Esophagus muscularis mucosa (tissue), 4 donors: ENCODE results near the gene DGLUCY. TPM values are rescaled to one million over a fixed set of nuclear protein-coding genes. Genes with fewer than 3 reads are reported as not detected.
"Not testable (repeated sequence)": the region's sequence is repeated elsewhere in the genome, so short reads cannot be mapped to it uniquely, and the experiment has no call there.

Experiments used
- DNase-seq: peaks from one replicate; pipeline ENCODE4 v3.0.0-alpha.2; 2017; ENCODE audit errors: extremely low spot score
- H3K27ac ChIP-seq, 4 donors: fragments of 200-600 bp; sonication (generic); replicated peaks in 1 of 4; 1 replicate in 3 of 4; 2 replicates in 1 of 4; pipeline ENCODE4 v1.5.1; 2016 to 2019; ENCODE audit warnings: mild to moderate bottlenecking in 1 of 4
- H3K27me3 ChIP-seq, 4 donors: fragments of 200-600 bp; sonication (generic); one replicate each; pipeline versions ENCODE4 v1.5.1 to v1.6.0; 2016 to 2019
- H3K36me3 ChIP-seq, 4 donors: fragments of 200-600 bp; sonication (generic); one replicate each; pipeline ENCODE4 v1.5.1; 2016 to 2019
- H3K4me1 ChIP-seq, 4 donors: fragments of 200-600 bp; sonication (generic); one replicate each; pipeline ENCODE4 v1.5.1; 2016 to 2019
- H3K4me3 ChIP-seq, 4 donors: fragments of 200-600 bp; sonication (generic); 1 replicate in 2 of 4; 2 replicates in 2 of 4; pipeline ENCODE4 v1.5.1; 2016 to 2019; ENCODE audit warnings: mild to moderate bottlenecking in 4 of 4, moderate library complexity in 1 of 4
- H3K9me3 ChIP-seq, 4 donors: fragments of 200-600 bp; sonication (generic); 1 replicate in 3 of 4; 2 replicates in 1 of 4; pipeline ENCODE4 v1.5.1; 2016 to 2019
- EP300 ChIP-seq: sonication (generic); formaldehyde crosslinking; IDR thresholded peaks from one replicate; pipeline ENCODE4 v1.6.1; 2017; ENCODE audit warnings: antibody characterized with exemption
- POLR2A ChIP-seq: fragments of 450-650 bp; IDR thresholded peaks from one replicate; pipeline ENCODE4 v1.6.1; 2017; ENCODE audit warnings: antibody characterized with exemption, moderate library complexity, mild to moderate bottlenecking, low read depth
- POLR2AphosphoS5 ChIP-seq, 2 donors: sonication (generic); formaldehyde crosslinking; IDR thresholded peaks; one replicate each; pipeline ENCODE4 v1.6.1; 2017; ENCODE audit warnings: antibody characterized with exemption in 2 of 2
- WGBS: methylation state at CpG from one replicate; pipeline ENCODE4 v1.1.5; 2018; 5-methylcytosine and 5-hydroxymethylcytosine counted together
- intact Hi-C: fragments of 100-400 bp; cut with DNase I; formaldehyde crosslinking; loops from one replicate; pipeline ENCODE4 v1.15.1; 2023
- total RNA-seq, 4 donors: library from RNA; depleted of rRNA; stranded (reverse); fragments of >200 nt; gene quantifications; one replicate each; pipeline versions ENCODE4 v1.1.0 to v1.2.1, GENCODE V29; 2016
- TF ChIP-seq, protein P1 (sequence below), 3 experiments: fragments of 200-600 bp in 2 of 3; fragments of 450-650 bp in 1 of 3; sonication (generic) in 2 of 3; IDR thresholded peaks; one replicate each; pipeline ENCODE4 v1.5.1; 2017 to 2019; ENCODE audit warnings: antibody characterized with exemption in 3 of 3, mild to moderate bottlenecking in 2 of 3, moderate library complexity in 1 of 3

DGLUCY gene
- total RNA-seq, 4 donors from 2014 or later: 47.2 to 88.2 (median 66.5) TPM

DNA sequence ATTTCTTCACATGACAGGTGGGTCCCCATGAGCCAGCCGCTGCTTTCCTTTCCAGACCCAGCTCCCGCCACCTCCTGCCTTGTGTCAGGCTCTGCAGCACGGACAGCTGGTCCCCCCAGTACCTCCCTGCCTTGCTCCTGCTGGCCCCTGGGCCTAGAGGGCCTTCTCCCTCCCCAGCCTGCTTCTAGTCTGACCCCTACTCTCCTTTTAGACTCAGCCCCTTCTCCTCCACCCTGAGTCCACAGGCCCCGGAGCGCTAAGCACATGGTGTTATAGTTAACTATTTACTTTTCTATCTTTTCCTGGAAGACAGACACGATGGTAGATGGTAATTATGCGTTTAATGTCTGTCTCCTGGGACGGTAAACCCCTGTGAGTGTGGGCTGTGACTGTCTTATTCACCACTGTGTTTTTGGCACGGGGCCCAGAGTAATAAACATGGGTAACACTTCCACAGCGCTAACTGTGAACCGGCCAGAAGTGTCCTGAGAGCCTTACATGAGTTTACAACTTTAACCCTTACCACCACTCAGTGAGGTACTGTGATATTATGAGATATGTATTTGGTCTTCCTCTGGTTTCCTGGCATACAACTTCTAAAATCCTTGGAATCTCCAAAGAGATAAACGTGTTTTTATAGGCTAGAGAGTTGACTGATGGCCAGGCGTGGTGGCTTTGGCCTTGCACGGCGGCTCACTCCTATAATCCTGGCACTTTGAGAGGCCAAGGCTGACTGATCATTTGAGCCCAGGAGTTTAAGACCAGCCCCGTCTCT, 41.2 kb downstream of the DGLUCY start:
- peak overlapping the region; percentile 76 to 87 (median 84) for H3K27ac ChIP-seq
- no peak for DNase-seq
- TF ChIP-seq POLR2A: no peak
- TF ChIP-seq POLR2AphosphoS5 (IDR thresholded peaks at IDR 0.05): peak; percentile 27 to 34
- WGBS: 33% methylated on average over 16 of the region's 16 CpGs
- peaks cover 1 to 33% (median 24%) of the 10 kb centered on the region in 4 donors for H3K36me3 ChIP-seq
- intact Hi-C loops: no loop called here
- H3K9me3 ChIP-seq: no peaks in the 10 kb centered on the region
- H3K4me3 ChIP-seq: no peak overlapping the region
- H3K27me3 ChIP-seq: no peaks in the 10 kb centered on the region
- peaks cover 41 to 73% (median 72%) of the 10 kb centered on the region in 4 donors for H3K4me1 ChIP-seq

DNA sequence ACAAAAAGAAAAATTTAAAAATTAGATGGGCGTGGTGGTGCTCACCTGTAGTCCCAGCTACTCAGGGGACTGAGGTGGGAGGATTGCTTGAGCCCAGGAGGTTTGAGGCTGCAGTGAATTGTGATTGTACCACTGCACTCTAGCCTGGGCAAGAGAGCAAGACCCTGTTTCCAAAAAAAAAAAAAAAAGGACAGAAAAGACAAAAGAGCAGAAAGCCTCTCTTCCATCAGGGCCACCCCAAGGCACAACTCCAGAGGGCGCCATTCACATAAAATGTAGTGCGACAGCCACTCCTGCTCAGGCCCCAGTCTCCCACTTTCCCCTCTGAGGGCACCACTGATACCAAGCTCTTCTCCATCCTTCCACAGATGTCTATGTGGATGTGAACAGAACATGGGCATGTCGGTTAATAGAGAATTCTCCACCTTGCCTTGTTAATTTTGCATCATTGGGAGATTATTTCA, 41.8 kb downstream of the DGLUCY start:
- WGBS: 94% methylated on average over 4 of the region's 4 CpGs
- Histone ChIP-seq H3K4me3 (no peak overlapping the region), H3K36me3 (peaks cover 7 to 39% (median 29%) of the 10 kb centered on the region in 4 donors), H3K4me1 (peaks cover 41 to 77% (median 71%) of the 10 kb centered on the region in 4 donors), H3K27me3 (no peaks in the 10 kb centered on the region), H3K9me3 (no peaks in the 10 kb centered on the region), H3K27ac (peak overlapping the region; percentile 76 to 87 (median 84))
- no peak for TF ChIP-seq EP300
- TF ChIP-seq POLR2AphosphoS5 (IDR thresholded peaks at IDR 0.05): no peak
- no peak for TF ChIP-seq POLR2A
- TF ChIP-seq, protein P1, sequence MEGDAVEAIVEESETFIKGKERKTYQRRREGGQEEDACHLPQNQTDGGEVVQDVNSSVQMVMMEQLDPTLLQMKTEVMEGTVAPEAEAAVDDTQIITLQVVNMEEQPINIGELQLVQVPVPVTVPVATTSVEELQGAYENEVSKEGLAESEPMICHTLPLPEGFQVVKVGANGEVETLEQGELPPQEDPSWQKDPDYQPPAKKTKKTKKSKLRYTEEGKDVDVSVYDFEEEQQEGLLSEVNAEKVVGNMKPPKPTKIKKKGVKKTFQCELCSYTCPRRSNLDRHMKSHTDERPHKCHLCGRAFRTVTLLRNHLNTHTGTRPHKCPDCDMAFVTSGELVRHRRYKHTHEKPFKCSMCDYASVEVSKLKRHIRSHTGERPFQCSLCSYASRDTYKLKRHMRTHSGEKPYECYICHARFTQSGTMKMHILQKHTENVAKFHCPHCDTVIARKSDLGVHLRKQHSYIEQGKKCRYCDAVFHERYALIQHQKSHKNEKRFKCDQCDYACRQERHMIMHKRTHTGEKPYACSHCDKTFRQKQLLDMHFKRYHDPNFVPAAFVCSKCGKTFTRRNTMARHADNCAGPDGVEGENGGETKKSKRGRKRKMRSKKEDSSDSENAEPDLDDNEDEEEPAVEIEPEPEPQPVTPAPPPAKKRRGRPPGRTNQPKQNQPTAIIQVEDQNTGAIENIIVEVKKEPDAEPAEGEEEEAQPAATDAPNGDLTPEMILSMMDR (IDR thresholded peaks at IDR 0.05): peak in 1 of 3 experiments; percentile 14
- intact Hi-C loops: no loop called here
- no peak for DNase-seq

DNA sequence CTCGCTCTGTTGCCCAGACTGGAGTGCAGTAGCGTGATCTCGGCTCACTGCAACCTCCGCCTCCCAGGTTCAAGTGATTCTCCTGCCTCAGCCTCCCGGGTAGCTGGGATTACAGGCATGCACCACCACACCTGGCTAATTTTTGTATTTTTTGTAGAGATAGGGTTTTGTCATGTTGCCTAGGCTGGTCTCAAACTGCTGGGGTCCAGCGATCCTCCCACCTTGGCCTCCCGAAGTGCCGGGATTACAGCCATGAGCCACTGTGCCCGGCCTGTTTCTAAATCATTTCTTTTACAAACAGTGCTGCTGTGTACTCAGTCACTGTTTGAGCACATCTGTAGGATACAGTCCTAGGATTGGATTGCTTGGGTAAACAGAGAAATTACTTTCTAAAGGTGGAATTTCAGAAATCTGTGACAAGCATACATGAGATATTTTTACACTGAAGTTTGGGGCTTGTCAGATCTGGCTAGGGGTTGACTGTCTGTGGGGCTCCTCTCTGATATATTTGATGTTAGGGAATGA, 42.3 kb downstream of the DGLUCY start:
- H3K27ac ChIP-seq: peak overlapping the region; percentile 76 to 87 (median 84)
- peaks cover 7 to 45% (median 33%) of the 10 kb centered on the region in 4 donors for H3K36me3 ChIP-seq
- 93% methylated on average over 7 of the region's 9 CpGs for WGBS
- DNase-seq, H3K4me3 ChIP-seq, intact Hi-C loops, H3K27me3 ChIP-seq, H3K9me3 ChIP-seq: not testable (repeated sequence)
- H3K4me1 ChIP-seq: peaks cover 41 to 77% (median 71%) of the 10 kb centered on the region in 4 donors

DNA sequence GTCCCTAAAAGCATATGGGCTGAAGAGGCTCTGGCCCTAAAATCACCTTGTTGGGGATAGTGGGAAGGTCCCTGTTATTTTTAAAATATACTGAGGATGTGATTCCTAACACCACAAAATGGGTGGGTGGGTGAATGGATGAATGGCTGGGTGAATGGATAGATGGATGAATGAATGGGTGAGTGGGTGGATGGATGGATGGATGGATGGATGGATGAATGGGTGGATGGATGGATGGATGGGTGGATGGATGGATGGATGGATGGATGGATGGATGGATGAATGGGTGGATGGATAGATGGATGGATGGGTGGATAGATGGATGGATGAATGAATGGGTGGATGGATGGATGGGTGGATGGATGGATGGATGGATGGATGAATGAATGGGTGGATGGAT, 43.0 kb downstream of the DGLUCY start:
- peak overlapping the region in 3 of 4 donors; percentile 76 to 87 (median 87) for H3K27ac ChIP-seq
- H3K4me1 ChIP-seq: peaks cover 41 to 77% (median 71%) of the 10 kb centered on the region in 4 donors
- peaks cover 13 to 52% (median 39%) of the 10 kb centered on the region in 4 donors for H3K36me3 ChIP-seq
- H3K9me3 ChIP-seq, intact Hi-C loops, DNase-seq, H3K27me3 ChIP-seq, H3K4me3 ChIP-seq: not testable (repeated sequence)

DNA sequence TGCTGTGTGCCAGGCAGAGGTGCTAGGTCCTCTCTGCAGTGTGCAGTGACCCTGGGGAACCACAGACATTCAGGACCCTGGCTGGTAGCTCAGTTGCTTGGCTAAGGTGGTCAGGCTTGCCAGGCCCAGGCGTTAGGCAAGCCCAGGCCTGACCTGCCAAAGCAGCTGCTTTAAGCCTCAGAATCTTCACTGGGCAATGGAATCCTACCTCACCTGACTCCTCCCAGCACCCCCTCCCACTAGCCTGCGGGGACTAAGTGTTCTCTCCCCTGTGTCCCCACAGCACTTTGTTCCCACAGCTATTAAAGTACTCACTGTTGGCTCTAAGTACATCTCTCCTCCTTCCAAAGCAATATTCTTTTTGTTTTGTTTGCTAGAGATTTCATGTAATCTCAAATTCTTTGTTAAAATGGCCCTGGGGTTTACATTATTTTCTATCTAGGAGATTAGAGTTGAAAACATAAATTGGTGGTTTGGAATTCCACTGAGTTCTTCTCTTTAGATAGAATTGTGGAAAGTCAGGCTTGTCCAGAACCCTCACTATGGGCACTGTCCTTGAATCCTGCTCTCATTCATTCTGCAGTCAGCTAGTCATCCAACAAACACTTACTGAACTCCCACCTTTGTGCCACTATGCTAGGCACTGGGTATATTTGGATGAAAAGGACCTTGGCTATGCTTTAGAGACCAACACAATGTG, 44.4 kb downstream of the DGLUCY start:
- WGBS: 80% methylated on average over 2 of the region's 2 CpGs
- no peak overlapping the region for H3K4me3 ChIP-seq
- TF ChIP-seq, protein P1 (IDR thresholded peaks at IDR 0.05): no peak
- TF ChIP-seq POLR2AphosphoS5 (IDR thresholded peaks at IDR 0.05) (peak; percentile 75 to 84), EP300 (peak; percentile 85), POLR2A (no peak)
- no peaks in the 10 kb centered on the region for H3K9me3 ChIP-seq
- intact Hi-C loops: no loop called here
- peaks cover 19 to 59% (median 53%) of the 10 kb centered on the region in 4 donors for H3K36me3 ChIP-seq
- no peak for DNase-seq
- peaks cover 46 to 73% (median 63%) of the 10 kb centered on the region in 4 donors for H3K4me1 ChIP-seq
- H3K27ac ChIP-seq: peak overlapping the region; percentile 67 to 87 (median 82)
- H3K27me3 ChIP-seq: no peaks in the 10 kb centered on the region

DNA sequence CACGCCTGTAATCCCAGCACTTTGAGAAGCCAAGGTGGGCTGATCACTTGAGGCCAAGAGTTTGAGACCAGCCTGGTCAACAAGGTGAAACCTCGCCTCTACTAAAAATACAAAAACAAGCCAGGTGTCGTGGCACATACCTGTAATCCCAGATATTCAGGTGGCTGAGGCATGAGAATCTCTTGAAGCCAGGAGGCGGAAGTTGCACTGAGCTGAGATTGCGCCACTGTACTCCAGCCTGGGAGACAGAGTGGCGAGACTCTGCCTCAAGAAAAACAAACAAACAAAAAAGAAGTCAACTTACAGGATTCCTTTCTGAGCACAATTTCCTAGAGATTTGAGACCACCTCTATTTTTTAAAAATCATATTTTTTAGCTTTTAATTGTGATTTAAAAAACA, 45.3 kb downstream of the DGLUCY start:
- WGBS: 90% methylated on average over 6 of the region's 6 CpGs
- Histone ChIP-seq H3K36me3 (peaks cover 25 to 68% (median 57%) of the 10 kb centered on the region in 4 donors), H3K4me3 (no peak overlapping the region), H3K27me3 (no peaks in the 10 kb centered on the region), H3K27ac (peak overlapping the region; percentile 34 to 87 (median 82)), H3K4me1 (peaks cover 48 to 68% (median 57%) of the 10 kb centered on the region in 4 donors), H3K9me3 (no peaks in the 10 kb centered on the region)
- intact Hi-C loops: no loop called here
- DNase-seq: no peak
- TF ChIP-seq, protein P1 (IDR thresholded peaks at IDR 0.05): no peak
- TF ChIP-seq EP300 (no peak), POLR2AphosphoS5 (IDR thresholded peaks at IDR 0.05) (no peak), POLR2A (no peak)
